ENCODE results near the gene CNBD2.
"Not testable (repeated sequence)": the region's sequence is repeated elsewhere in the genome, so short reads cannot be mapped to it uniquely, and the experiment has no call there.

Gene CNBD2

GRCh38 chr20:35975576-35976373, 7.4 kb downstream of the CNBD2 start:
- no peak for DNase-seq

GRCh38 chr20:35978041-35978513, 9.7 kb downstream of the CNBD2 start:
- no peak for DNase-seq

DNA sequence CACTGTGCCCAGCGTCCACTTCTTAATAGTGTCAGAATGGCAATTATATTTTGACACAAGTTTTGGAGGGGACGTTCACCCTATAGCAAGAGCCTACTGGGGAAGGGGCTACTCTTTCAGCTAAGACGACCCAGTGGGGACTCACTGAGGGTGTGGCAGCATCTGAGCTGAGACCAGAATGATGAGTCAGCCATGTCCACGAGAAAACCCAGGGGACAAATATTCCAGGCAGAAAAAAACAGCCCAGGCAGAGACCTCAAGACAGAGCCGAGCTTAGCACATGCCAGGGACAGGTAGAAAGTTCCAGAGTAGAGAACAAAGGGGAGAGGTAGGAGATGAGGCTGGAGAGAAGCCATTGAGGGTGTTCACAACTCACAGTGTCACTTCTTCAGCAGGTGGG, 11.2 kb downstream of the CNBD2 start:
- no peak for DNase-seq

DNA sequence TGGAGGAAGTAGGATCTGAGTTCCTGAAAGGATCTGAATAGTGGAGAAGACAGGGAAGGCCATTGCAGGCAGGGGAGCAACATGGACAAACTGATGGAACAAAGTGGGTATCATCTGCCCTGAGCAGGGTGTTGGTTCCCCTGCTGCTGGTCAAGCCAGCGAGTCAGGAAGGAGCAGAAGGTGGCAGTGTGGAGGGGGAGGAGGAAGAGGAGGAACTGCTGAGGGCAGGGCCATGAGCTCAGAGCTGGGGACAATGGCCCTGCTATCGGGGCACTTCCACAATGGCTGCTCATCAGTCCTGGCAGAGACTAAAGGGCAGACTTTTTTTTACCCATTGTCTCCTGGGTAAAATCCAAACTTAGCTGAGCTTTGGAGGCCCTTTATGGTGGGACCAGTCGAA, 13.6 kb downstream of the CNBD2 start:
- DNase-seq: no peak

DNA sequence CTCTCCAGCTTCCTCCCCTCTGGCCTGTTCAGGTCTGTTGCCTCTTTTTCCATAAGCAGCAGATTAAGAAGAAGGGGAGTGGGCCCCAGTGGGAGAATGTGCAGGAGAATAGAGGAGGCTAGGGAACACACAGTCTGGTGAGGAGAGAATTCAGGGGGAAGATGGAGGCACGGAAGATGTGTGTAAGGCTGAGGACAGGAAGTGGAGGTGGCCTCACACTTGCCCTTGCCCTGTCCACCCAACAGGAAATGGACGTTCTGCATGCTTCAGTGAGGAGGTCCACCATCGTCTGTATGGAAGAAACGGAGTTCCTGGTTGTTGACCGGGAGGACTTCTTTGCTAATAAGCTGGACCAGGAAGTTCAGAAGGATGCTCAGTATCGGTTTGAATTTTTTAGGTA, 16.0 kb downstream of the CNBD2 start:
- DNase-seq: no peak

DNA sequence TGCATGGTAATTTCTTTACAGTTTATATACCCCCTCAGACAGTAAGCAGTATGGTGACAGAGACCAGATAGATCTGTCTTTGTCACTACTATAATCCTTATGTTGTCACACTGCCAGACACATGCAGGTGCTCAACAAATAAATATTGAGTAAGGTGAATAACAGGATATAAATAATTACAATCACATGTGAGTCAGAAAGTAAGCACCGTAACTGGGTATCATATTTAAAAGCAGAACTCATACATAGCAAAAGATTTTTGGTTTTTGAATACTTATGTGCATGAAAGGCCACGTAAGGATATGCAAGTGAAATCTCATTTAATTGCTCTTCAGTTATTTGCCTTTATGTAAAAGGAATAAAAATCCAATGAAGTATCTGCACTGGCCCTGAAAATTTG, 17.4 kb downstream of the CNBD2 start:
- no peak for DNase-seq

DNA sequence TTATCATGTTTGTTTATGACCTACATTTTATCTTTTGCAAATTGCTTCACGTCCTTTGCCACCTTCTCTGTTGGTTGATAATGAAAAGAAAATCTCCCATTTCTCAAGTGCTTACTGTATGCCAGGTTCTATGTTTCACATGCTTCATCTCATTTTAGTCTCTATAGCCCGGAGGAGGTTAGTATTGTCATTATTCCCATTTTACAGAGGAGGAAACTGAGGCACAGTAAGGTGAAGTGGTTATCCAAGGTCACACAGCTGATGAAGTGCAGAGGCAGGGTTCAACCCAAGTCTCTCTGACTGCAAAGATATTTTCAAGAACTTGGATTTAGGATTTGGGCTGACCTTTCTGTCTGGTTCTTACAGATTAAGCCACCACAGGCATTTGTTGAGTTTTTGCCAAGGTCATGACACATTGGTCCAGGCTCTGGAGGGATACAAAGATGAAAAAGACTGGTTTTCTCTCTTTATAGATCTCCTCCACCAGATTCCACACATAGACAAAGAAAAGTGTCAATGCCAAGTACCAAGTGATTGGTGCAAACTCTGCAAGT, 20.6 kb downstream of the CNBD2 start:
- no peak for DNase-seq

GRCh38 chr20:35991142-35991771, 22.9 kb downstream of the CNBD2 start:
- DNase-seq: no peak

GRCh38 chr20:35992713-35993335, 24.4 kb downstream of the CNBD2 start:
- DNase-seq: peak; percentile 1

DNA sequence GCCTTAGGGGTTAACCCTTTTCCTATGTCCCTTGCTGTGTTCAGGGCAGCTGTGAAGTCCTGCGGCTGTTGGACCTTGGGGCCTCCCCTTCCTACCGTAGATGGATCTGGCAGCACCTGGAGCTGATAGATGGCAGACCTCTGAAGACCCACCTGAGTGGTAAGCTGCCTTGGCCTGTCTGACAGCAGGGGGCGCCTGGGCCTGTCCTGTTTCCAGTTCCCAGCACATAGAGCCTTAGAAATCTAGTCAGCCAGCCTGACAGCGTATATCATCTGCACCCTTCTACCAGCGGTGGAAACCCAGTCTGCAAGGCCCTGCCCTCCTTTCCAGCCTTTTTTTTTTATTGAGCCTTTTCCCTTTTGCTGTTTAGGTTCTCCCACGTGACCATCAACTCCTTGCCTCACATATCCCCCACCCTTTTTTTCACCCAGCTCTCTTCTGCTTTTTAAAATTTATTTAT, 26.6 kb downstream of the CNBD2 start:
- DNase-seq: peak; percentile 8

GRCh38 chr20:35996492-35996891, 28.1 kb downstream of the CNBD2 start:
- not testable (repeated sequence) for DNase-seq

GRCh38 chr20:36001331-36001730, 32.9 kb downstream of the CNBD2 start:
- DNase-seq: not testable (repeated sequence)

- DNase-seq: no peak
Measured at GRCh38 chr20:36002855-36003254, 34.5 kb downstream of the CNBD2 start.

- no peak for DNase-seq
Measured at GRCh38 chr20:36004045-36004444, 35.7 kb downstream of the CNBD2 start.

- DNase-seq: no peak
Measured at GRCh38 chr20:36008461-36009035, 40.2 kb downstream of the CNBD2 start.

- DNase-seq: no peak
Measured at GRCh38 chr20:36010076-36010475, 41.7 kb downstream of the CNBD2 start.

- no peak for DNase-seq
Measured at GRCh38 chr20:36010825-36011224, 42.4 kb downstream of the CNBD2 start.

DNA sequence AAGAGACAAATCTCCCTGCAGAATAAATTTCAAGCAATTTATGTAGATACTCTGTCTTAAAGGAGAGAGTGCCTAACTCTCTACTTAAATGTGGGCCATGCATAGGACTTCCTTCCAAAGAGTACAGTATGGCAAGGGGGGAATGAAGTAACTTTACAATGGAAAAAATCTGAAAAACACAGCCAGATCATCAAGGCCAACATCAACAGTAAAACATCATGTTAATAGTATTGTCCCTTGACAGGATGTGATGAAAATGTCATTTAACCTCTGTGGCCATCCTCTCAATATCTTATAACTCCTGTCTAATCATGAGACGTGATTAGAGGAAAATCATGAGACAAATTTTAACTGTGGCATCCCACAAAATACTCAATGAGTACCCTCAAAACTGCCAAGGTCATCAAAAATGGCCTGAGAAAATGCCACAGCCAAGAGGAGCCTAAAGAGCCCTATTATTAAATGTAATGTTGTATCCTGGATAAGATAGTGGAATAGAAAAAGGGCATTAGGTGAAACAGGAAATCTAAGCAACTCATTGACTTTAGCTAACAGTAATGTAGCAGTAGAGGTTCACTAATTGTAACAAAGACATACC, 47.5 kb downstream of the CNBD2 start:
- no peak for DNase-seq

GRCh38 chr20:36017048-36017951, 48.9 kb downstream of the CNBD2 start:
- no peak for DNase-seq

DNA sequence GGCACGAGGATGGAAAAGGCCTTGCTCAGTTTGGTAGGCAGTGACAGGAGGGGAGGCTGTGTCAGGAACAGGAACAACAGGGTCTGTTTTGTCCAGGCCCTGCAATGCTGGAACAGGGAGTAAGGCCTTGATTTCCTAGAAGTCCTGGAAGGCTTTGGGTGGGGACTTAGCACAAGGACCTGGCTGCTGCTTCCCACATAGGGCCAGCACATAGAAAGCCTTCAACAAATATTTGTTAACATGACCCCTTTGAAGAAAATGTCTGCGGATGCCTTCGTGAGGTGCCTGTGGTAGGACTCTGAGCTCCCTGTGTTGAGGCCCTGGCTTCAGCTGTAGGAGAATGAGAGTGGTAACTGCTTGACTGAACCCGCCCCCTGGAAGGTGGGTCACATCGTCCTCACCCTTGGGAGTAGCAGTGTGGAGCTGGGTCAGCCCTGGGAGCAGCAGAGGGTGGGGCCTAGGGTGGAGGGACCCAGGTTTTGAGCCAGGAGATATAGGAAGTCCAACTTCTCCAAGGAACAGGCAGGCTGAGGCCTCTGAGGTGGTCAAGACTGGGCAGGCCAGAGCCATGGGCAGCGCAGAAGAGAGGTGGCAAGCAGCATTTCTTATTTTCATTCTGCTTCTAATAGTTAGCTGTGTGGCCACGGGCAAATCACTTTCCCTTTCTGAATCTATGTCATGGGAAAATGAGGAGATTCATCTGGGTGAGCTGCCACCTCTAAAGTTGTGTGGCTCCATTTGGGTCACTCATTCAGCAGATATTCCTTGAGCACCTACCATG, 50.0 kb downstream of the CNBD2 start:
- DNase-seq: no peak

DNA sequence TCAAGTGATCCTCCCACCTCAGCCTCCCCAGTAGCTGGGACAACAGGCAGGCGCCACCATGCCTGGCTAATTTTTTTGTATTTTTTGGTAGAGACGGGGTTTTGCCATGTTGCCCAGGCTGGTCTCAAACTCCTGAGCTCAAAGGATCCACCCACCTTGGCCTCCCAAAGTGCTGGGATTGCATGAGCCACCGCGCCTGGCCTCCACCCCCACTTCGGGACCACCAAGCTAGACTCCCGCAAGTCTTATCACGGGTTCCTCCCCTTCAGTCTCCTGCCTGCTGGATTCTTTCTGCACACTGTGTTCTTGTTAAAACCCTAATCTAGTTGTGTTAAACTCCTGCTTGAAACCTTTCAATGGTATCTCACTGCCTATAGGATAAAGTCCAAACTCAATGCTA, 57.7 kb downstream of the CNBD2 start:
- not testable (repeated sequence) for DNase-seq
